HG03558 (cell line): ENCODE data around the gene CMSS1.

Source experiments
- ATAC-seq: cut with Tn5 transposase; IDR thresholded peaks from one replicate; pipeline ENCODE4 v1.9.1; 2021; ENCODE audit warnings: moderate number of reproducible peaks; ENCODE audit not compliant: unreplicated experiment; ENCODE audit errors: extremely low read depth

CMSS1 gene

GRCh38 chr3:100117093-100117492, 299.4 kb downstream of the CMSS1 start:
- no peak for ATAC-seq

- ATAC-seq = no peak
These were observed 302.4 kb downstream of the CMSS1 start for GRCh38 chr3:100120012-100120411.

- no peak for ATAC-seq
These were observed 303.0 kb downstream of the CMSS1 start for GRCh38 chr3:100120693-100121092.

GRCh38 chr3:100122321-100122720, 304.7 kb downstream of the CMSS1 start:
- no peak for ATAC-seq

GRCh38 chr3:100123112-100123511, 305.4 kb downstream of the CMSS1 start:
- ATAC-seq = no peak

- ATAC-seq = no peak
These were observed 306.6 kb downstream of the CMSS1 start for GRCh38 chr3:100124201-100124761.

- ATAC-seq = no peak
These were observed 307.7 kb downstream of the CMSS1 start for GRCh38 chr3:100125161-100125938.

- ATAC-seq = no peak
These were observed 310.1 kb downstream of the CMSS1 start for GRCh38 chr3:100127792-100128191.

GRCh38 chr3:100128565-100128964, 310.9 kb downstream of the CMSS1 start:
- no peak for ATAC-seq

- ATAC-seq = no peak
These were observed 312.3 kb downstream of the CMSS1 start for GRCh38 chr3:100129941-100130340.

GRCh38 chr3:100131241-100131640, 313.6 kb downstream of the CMSS1 start:
- ATAC-seq = no peak

- ATAC-seq = no peak
These were observed 319.3 kb downstream of the CMSS1 start for GRCh38 chr3:100136921-100137320.

GRCh38 chr3:100140976-100141375, 323.3 kb downstream of the CMSS1 start:
- no peak for ATAC-seq

- ATAC-seq = no peak
These were observed 323.9 kb downstream of the CMSS1 start for GRCh38 chr3:100141586-100141985.

- ATAC-seq = no peak
These were observed 326.7 kb downstream of the CMSS1 start for GRCh38 chr3:100144255-100144866.

- no peak for ATAC-seq
These were observed 331.5 kb downstream of the CMSS1 start for GRCh38 chr3:100149130-100149529.

GRCh38 chr3:100149713-100150415, 332.2 kb downstream of the CMSS1 start:
- no peak for ATAC-seq

- ATAC-seq = no peak
These were observed 332.8 kb downstream of the CMSS1 start for GRCh38 chr3:100150473-100150872.

- no peak for ATAC-seq
These were observed 333.5 kb downstream of the CMSS1 start for GRCh38 chr3:100151024-100151707.

GRCh38 chr3:100154171-100154570, 336.5 kb downstream of the CMSS1 start:
- ATAC-seq = no peak
